ENCODE measurements around the gene C16orf90.

GRCh38 chr16:3467182-3467581 is 28.1 kb downstream of the C16orf90 start:
- TF ChIP-seq, protein P1, sequence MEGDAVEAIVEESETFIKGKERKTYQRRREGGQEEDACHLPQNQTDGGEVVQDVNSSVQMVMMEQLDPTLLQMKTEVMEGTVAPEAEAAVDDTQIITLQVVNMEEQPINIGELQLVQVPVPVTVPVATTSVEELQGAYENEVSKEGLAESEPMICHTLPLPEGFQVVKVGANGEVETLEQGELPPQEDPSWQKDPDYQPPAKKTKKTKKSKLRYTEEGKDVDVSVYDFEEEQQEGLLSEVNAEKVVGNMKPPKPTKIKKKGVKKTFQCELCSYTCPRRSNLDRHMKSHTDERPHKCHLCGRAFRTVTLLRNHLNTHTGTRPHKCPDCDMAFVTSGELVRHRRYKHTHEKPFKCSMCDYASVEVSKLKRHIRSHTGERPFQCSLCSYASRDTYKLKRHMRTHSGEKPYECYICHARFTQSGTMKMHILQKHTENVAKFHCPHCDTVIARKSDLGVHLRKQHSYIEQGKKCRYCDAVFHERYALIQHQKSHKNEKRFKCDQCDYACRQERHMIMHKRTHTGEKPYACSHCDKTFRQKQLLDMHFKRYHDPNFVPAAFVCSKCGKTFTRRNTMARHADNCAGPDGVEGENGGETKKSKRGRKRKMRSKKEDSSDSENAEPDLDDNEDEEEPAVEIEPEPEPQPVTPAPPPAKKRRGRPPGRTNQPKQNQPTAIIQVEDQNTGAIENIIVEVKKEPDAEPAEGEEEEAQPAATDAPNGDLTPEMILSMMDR (IDR thresholded peaks at IDR 0.05) = no peak
- TF ChIP-seq EZH2 (IDR thresholded peaks at IDR 0.05; ENCODE audit: borderline replicate concordance, insufficient read depth, low read depth, low read length, poor library complexity, severe bottlenecking) = no peak

Measured in B cell (primary cell).